Endothelial cell of umbilical vein (primary cell): ENCODE results near the gene AP1M1. TPM values are rescaled to one million over a fixed set of nuclear protein-coding genes. Genes with fewer than 3 reads are reported as not detected.

Experiments used
- BruUV-seq: library from RNA; stranded (reverse); fragments of 400-500 nt; replicated peaks from 2 replicates; lab custom pipeline; 2021; lab: Mats Ljungman, UMichigan
- CTCF ChIA-PET: fragments of 300-600, 350-600 bp; sonication (Branson Sonifier 250); formaldehyde crosslinking; loops from one replicate; lab custom pipeline; 2021; ENCODE audit warnings: antibody characterized with exemption, inconsistent platforms; lab: Charles Lee
- POLR2A ChIA-PET: fragments of 300-600, 350-600 bp; sonication (Branson Sonifier 250); formaldehyde crosslinking; loops from one replicate; lab custom pipeline; 2021; ENCODE audit warnings: antibody characterized with exemption, inconsistent platforms; lab: Charles Lee
- DNase-seq: peaks from one replicate; pipeline ENCODE4 v3.0.0-alpha.2; 2011; ENCODE audit warnings: low read depth, low spot score
- FAIRE-seq: peaks from 2 replicates; lab custom pipeline; 2011; peaks lifted over from hg19 to GRCh38; lab: Jason Lieb, UNC
- H2AFZ ChIP-seq: 2 replicates; pipeline ENCODE4 v1.6.0; 2012; ENCODE audit warnings: low read depth, low read length, control low read depth, inconsistent platforms
- H3K27ac ChIP-seq: 2 replicates; pipeline ENCODE4 v1.5.1; 2011; ENCODE audit warnings: low read depth, mild to moderate bottlenecking, control low read depth, low read length, moderate library complexity; ENCODE audit not compliant: insufficient read depth
- H3K27me3 ChIP-seq, 2 experiments: 2 replicates each; pipeline versions ENCODE4 v1.6.0 to v1.6.1; 2011; ENCODE audit warnings: low read length in 2 of 2, mixed read lengths in 1 of 2; ENCODE audit not compliant: control insufficient read depth in 2 of 2, insufficient read depth in 2 of 2
- H3K36me3 ChIP-seq, 2 experiments: 2 replicates in 1 of 2; 3 replicates in 1 of 2; pipeline ENCODE4 v1.5.1; 2011; ENCODE audit warnings: low read length in 2 of 2, mild to moderate bottlenecking in 1 of 2, moderate library complexity in 1 of 2; ENCODE audit not compliant: control insufficient read depth in 2 of 2, insufficient read depth in 2 of 2; ENCODE audit errors: extremely low read depth in 1 of 2
- H3K4me1 ChIP-seq: 3 replicates; pipeline ENCODE4 v1.5.1; 2011; ENCODE audit warnings: mild to moderate bottlenecking, low read length; ENCODE audit not compliant: control insufficient read depth, insufficient read depth; ENCODE audit errors: extremely low read depth
- H3K4me2 ChIP-seq: 2 replicates; pipeline ENCODE4 v1.6.1; 2011; ENCODE audit warnings: low read length, control low read depth, mixed read lengths; ENCODE audit not compliant: insufficient read depth
- H3K4me3 ChIP-seq, 3 experiments: fragments of 200-600 bp in 1 of 3; sonication (generic), shearing (Covaris generic) in 1 of 3; replicated peaks in 1 of 3; 2 replicates each; pipeline ENCODE4 v1.5.1; 2011 to 2016; ENCODE audit warnings: control low read depth in 3 of 3, low read length in 3 of 3, mild to moderate bottlenecking in 2 of 3, inconsistent platforms in 1 of 3, low read depth in 1 of 3, moderate library complexity in 1 of 3; ENCODE audit not compliant: insufficient read depth in 1 of 3
- H3K79me2 ChIP-seq: 2 replicates; pipeline ENCODE4 v1.6.0; 2012; ENCODE audit warnings: low read length, inconsistent platforms; ENCODE audit not compliant: control insufficient read depth, insufficient read depth
- H3K9ac ChIP-seq: replicated peaks from 2 replicates; pipeline ENCODE3; 2011; ENCODE audit warnings: low read length, control low read depth; ENCODE audit not compliant: insufficient read depth; ENCODE audit errors: extremely low read depth
- H3K9me1 ChIP-seq: replicated peaks from 3 replicates; pipeline ENCODE4 v1.6.0; 2011; ENCODE audit warnings: mild to moderate bottlenecking, low read length; ENCODE audit not compliant: control insufficient read depth, insufficient read depth; ENCODE audit errors: extremely low read depth
- H3K9me3 ChIP-seq: replicated peaks from 2 replicates; pipeline ENCODE4 v1.5.1; 2012; ENCODE audit warnings: low read length, inconsistent platforms; ENCODE audit not compliant: control insufficient read depth, insufficient read depth
- H4K20me1 ChIP-seq: replicated peaks from 2 replicates; pipeline ENCODE3; 2011; ENCODE audit warnings: mild to moderate bottlenecking, low read length; ENCODE audit not compliant: control insufficient read depth, insufficient read depth; ENCODE audit errors: extremely low read depth
- EZH2 ChIP-seq: IDR thresholded peaks from 2 replicates; pipeline ENCODE4 v1.6.1; 2012; ENCODE audit warnings: borderline replicate concordance, low read depth, mild to moderate bottlenecking, moderate library complexity, low read length, inconsistent platforms; ENCODE audit not compliant: severe bottlenecking
- FOS ChIP-seq: IDR thresholded peaks from 2 replicates; pipeline ENCODE4 v1.6.1; 2011; ENCODE audit warnings: mild to moderate bottlenecking, low read length, moderate library complexity, borderline replicate concordance; ENCODE audit not compliant: insufficient read depth
- GATA2 ChIP-seq: IDR thresholded peaks from 2 replicates; pipeline ENCODE4 v1.7.0; 2011; ENCODE audit warnings: low read depth, mild to moderate bottlenecking, moderate library complexity, mixed read lengths, low read length; ENCODE audit not compliant: insufficient read length, insufficient read depth
- JUN ChIP-seq: IDR thresholded peaks from 2 replicates; pipeline ENCODE4 v1.6.1; 2011; ENCODE audit warnings: borderline replicate concordance, low read depth; ENCODE audit not compliant: insufficient read length, insufficient read depth
- MYC ChIP-seq: IDR thresholded peaks from one replicate; pipeline ENCODE4 v1.6.1; 2011; ENCODE audit warnings: mild to moderate bottlenecking, low read depth, low read length
- POLR2A ChIP-seq: IDR thresholded peaks from 2 replicates; pipeline ENCODE4 v1.6.1; 2012; ENCODE audit warnings: low read depth, mild to moderate bottlenecking, control low read depth, low read length
- dilution Hi-C: fragments of 300-500 bp; cut with MboI; formaldehyde crosslinking; loops from one replicate; pipeline ENCODE4 v1.15.0; 2019; ENCODE audit warnings: low sequenced_read_pairs; ENCODE audit not compliant: extremely low pct_ligation_motif_present
- intact Hi-C: fragments of 100-400 bp; cut with micrococcal nuclease; formaldehyde crosslinking; loops from one replicate; pipeline ENCODE4 v1.10.0; 2022
- polyA plus RNA-seq, 4 experiments: library from polyadenylated mRNA; depleted of rRNA in 3 of 4; stranded (reverse) in 3 of 4; unstranded in 1 of 4; fragments of >200 nt; gene quantifications; 2 replicates each; pipeline versions ENCODE4 v1.2.1 to v1.2.3, GENCODE V29; 2011 to 2012; ENCODE audit warnings: missing spikeins in 1 of 4
- total RNA-seq: library from RNA; stranded (reverse); gene quantifications from 2 replicates; pipeline ENCODE4 v1.2.3, GENCODE V29; 2021
- TF ChIP-seq, protein P1 (sequence below): IDR thresholded peaks from 2 replicates; pipeline ENCODE4 v1.6.1; 2011; ENCODE audit not compliant: insufficient read depth, insufficient read length
- TF ChIP-seq, protein P2 (sequence below), 2 donors: IDR thresholded peaks; 1 replicate in 1 of 2; 2 replicates in 1 of 2; pipeline ENCODE4 v1.5.1; 2011; ENCODE audit warnings: low read length in 2 of 2, mild to moderate bottlenecking in 2 of 2, moderate library complexity in 2 of 2, control low read depth in 1 of 2, inconsistent platforms in 1 of 2, low read depth in 1 of 2; ENCODE audit not compliant: insufficient read depth in 1 of 2; ENCODE audit errors: extremely low read depth in 1 of 2

AP1M1 gene
- total and polyA plus RNA-seq, 2 donors (not counting 3 experiments of a cell fraction or from before 2014, with no cell fraction given) = 99.3 to 129 TPM

DNA sequence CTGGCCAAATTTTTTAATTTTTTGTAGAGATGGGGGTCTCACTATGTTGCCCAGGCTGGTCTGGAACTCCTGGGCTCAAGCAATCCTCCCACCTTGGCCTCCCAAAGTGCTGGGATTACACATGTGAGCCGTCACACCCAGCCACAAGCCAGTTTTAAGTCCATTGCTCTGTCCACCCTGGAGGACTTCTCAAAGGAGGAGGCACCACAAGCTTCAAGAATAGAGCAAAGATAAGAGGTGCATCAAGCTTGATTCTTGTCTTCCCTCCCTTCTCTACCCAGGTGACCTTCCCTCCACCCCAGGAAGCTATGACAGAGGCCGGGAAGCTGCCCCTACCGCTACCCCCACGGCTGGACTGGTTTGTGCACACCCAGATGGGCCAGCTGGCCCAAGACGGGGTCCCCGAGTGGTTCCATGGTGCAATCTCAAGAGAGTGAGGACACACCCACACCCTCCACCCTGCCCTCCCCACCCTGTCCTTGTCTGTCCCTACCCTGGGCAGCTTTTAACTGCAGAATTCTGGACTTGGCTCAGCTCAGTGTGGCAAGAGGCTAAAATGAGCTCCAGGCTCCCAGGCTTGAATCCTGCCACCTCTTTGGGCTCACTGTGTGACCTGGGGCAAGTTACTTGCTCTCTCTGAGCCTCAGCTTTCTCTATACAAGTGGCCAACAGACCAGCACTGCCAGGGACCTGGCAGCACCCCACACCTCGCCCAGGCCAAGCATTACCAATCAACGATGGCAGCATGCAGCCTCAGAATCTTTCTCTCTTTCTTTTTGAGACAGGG lies 49.1 kb upstream of the AP1M1 start:
- no TSS peak for BruUV-seq
- Histone ChIP-seq H3K79me2 (no peaks in the 10 kb centered on the region), H3K4me1 (no peaks in the 10 kb centered on the region), H3K4me2 (no peak overlapping the region), H3K9me3 (no peaks in the 10 kb centered on the region), H2AFZ (no peak overlapping the region), H3K4me3 (no peak overlapping the region), H4K20me1 (no peaks in the 10 kb centered on the region), H3K36me3 (no peaks in the 10 kb centered on the region), H3K27ac (no peak overlapping the region), H3K9ac (no peak overlapping the region), H3K27me3 (peaks cover 0 to 2% of the 10 kb centered on the region in 2 experiments), H3K9me1 (no peaks in the 10 kb centered on the region)
- FAIRE-seq (no peak), DNase-seq (no peak)
- TF ChIP-seq, protein P1, sequence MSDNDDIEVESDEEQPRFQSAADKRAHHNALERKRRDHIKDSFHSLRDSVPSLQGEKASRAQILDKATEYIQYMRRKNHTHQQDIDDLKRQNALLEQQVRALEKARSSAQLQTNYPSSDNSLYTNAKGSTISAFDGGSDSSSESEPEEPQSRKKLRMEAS = no peak
- TF ChIP-seq JUN = no peak
- no peak for TF ChIP-seq GATA2
- TF ChIP-seq, protein P2, sequence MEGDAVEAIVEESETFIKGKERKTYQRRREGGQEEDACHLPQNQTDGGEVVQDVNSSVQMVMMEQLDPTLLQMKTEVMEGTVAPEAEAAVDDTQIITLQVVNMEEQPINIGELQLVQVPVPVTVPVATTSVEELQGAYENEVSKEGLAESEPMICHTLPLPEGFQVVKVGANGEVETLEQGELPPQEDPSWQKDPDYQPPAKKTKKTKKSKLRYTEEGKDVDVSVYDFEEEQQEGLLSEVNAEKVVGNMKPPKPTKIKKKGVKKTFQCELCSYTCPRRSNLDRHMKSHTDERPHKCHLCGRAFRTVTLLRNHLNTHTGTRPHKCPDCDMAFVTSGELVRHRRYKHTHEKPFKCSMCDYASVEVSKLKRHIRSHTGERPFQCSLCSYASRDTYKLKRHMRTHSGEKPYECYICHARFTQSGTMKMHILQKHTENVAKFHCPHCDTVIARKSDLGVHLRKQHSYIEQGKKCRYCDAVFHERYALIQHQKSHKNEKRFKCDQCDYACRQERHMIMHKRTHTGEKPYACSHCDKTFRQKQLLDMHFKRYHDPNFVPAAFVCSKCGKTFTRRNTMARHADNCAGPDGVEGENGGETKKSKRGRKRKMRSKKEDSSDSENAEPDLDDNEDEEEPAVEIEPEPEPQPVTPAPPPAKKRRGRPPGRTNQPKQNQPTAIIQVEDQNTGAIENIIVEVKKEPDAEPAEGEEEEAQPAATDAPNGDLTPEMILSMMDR (IDR thresholded peaks at IDR 0.05; ENCODE audit: extremely low read depth in 1 of 2, insufficient read depth in 1 of 2, low read depth in 1 of 2, low read length in 2 of 2) = no peak
- no peak for TF ChIP-seq EZH2
- TF ChIP-seq MYC = no peak
- TF ChIP-seq FOS = no peak
- no peak for TF ChIP-seq POLR2A
- POLR2A ChIA-PET = no interaction called here
- intact Hi-C loops = no loop called here
- dilution Hi-C loops = no loop called here
- CTCF ChIA-PET = no interaction called here
